Measurements from ENCODE around the gene PTPRM. TPM values are rescaled to one million over a fixed set of nuclear protein-coding genes. Genes with fewer than 3 reads are reported as not detected.

PTPRM gene
- total RNA-seq, 4 donors from 2014 or later, result 81.5 to 98.9 (median 86.8) TPM

DNA sequence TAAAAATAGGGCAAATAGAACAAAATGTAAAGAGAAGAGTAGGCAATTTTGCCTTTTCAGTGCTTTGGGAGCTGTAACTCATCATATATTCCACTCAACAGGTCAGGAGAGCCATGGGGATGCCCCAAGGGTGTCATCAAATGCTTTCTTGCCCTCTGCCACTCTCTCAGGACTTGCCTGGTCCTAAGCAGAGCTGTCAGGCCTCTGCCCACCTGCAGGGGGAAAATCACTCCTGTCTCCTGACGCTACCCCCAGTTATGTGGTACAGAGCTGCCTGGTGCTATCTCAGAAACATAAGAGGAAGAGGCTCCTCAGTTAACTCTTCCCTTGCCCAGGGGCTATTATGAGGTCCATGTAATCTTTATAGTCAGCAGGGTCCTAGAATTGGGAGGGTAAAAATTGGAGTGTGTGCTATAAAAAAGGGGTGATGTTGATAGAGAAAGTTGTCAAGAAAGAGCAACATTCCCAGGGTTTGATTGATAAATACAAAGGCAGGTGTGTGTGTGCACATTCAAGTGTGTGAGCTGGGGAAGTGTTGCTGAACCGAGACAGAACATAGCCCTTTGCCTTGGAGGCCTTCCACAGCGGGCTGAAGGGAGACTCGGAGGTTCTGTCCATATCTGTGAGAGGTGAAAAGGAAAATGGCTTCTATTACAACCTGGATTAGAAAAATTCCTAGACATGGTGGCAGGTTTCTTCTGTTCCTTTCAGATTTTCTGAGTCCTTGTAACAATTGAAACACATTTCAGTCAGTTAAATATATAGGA, 25.4 kb downstream of the PTPRM start:
- Histone ChIP-seq H3K4me3 (no peak overlapping the region), H3K27ac (no peak overlapping the region), H3K4me1 (peaks cover 4 to 39% (median 8%) of the 10 kb centered on the region in 3 donors), H3K27me3 (no peaks in the 10 kb centered on the region), H3K9me3 (no peaks in the 10 kb centered on the region), H3K36me3 (no peaks in the 10 kb centered on the region)
- no peak for ATAC-seq
- WGBS, 2 donors (ENCODE audit: low coverage in 1 of 2), result 95% methylated on average over 3 of the region's 4 CpGs; no CpG with 5 or more reads in 1 of the 2 donors
- TF ChIP-seq POLR2A (IDR thresholded peaks at IDR 0.05) (no peak), POLR2AphosphoS5 (IDR thresholded peaks at IDR 0.05) (no peak), EP300 (IDR thresholded peaks at IDR 0.05) (no peak)
- TF ChIP-seq, protein P1, sequence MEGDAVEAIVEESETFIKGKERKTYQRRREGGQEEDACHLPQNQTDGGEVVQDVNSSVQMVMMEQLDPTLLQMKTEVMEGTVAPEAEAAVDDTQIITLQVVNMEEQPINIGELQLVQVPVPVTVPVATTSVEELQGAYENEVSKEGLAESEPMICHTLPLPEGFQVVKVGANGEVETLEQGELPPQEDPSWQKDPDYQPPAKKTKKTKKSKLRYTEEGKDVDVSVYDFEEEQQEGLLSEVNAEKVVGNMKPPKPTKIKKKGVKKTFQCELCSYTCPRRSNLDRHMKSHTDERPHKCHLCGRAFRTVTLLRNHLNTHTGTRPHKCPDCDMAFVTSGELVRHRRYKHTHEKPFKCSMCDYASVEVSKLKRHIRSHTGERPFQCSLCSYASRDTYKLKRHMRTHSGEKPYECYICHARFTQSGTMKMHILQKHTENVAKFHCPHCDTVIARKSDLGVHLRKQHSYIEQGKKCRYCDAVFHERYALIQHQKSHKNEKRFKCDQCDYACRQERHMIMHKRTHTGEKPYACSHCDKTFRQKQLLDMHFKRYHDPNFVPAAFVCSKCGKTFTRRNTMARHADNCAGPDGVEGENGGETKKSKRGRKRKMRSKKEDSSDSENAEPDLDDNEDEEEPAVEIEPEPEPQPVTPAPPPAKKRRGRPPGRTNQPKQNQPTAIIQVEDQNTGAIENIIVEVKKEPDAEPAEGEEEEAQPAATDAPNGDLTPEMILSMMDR (IDR thresholded peaks at IDR 0.05), result no peak

DNA sequence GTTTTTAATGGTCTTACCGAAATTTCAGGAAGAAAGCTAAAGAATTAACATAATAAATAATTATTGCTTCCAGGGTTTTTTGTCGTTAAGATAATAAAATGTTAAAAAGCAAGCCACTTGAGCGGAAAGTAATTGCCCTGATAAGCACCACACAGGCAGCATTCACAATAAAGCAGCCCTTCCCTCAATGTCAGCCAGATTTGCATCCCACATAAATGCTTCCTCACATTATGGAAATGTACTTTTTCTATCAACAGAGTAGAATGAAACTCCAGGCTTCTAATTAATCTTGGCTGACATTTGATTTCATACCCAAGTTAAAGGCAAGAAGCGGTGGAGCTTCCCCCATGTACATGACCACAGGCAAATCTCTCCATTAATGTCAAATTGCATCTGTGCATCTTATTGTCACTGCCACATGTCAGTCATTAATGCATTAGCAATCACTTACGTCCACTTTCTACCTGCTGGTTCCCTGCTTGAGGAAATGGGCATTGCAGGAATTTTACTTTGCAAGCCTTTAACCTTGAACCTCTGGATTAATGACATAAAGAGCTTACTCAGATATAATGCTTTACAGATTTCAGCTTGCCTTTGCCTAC, 26.2 kb downstream of the PTPRM start:
- Histone ChIP-seq H3K4me1 (peaks cover 4 to 47% (median 8%) of the 10 kb centered on the region in 3 donors), H3K4me3 (no peak overlapping the region), H3K36me3 (no peaks in the 10 kb centered on the region), H3K27ac (no peak overlapping the region), H3K9me3 (no peaks in the 10 kb centered on the region), H3K27me3 (no peaks in the 10 kb centered on the region)
- 85 to 88% methylated on average over 4 to 5 of the region's 5 CpGs for WGBS, 2 donors (ENCODE audit: low coverage in 1 of 2)
- TF ChIP-seq EP300 (IDR thresholded peaks at IDR 0.05) (no peak), POLR2AphosphoS5 (IDR thresholded peaks at IDR 0.05) (no peak), POLR2A (IDR thresholded peaks at IDR 0.05) (no peak)
- TF ChIP-seq, protein P1 (IDR thresholded peaks at IDR 0.05), result no peak
- no peak for ATAC-seq

DNA sequence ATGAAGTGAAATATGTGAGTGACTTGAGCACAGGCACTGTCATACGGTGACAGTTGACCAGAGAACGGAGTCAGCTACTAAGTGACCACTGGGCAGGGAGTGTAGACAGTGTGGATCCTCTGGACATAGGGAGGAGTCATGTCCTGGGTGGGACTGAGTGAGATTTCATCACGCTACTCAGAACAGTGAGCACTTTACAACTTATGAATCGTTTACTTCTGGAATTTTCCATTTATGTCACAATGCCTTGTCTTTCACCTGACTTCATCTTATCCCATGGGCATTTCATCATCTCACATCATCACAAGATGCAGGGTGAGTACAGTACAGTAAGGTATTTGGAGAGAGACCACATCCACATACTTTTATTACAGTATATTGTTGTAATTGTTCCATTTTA, 29.0 kb downstream of the PTPRM start:
- H3K27me3 ChIP-seq, result no peaks in the 10 kb centered on the region
- peak; percentile 67 for ATAC-seq
- H3K27ac ChIP-seq, result no peak overlapping the region
- H3K4me1 ChIP-seq, result peaks cover 4 to 55% (median 6%) of the 10 kb centered on the region in 3 donors
- no peak overlapping the region for H3K4me3 ChIP-seq
- TF ChIP-seq POLR2A (IDR thresholded peaks at IDR 0.05) (no peak), EP300 (IDR thresholded peaks at IDR 0.05) (no peak), POLR2AphosphoS5 (IDR thresholded peaks at IDR 0.05) (no peak)
- TF ChIP-seq, protein P1 (IDR thresholded peaks at IDR 0.05), result no peak
- no peaks in the 10 kb centered on the region for H3K36me3 ChIP-seq
- WGBS, 2 donors (ENCODE audit: low coverage in 1 of 2), result 66 to 90% methylated on average over 4 of the region's 4 CpGs
- H3K9me3 ChIP-seq, result no peaks in the 10 kb centered on the region

DNA sequence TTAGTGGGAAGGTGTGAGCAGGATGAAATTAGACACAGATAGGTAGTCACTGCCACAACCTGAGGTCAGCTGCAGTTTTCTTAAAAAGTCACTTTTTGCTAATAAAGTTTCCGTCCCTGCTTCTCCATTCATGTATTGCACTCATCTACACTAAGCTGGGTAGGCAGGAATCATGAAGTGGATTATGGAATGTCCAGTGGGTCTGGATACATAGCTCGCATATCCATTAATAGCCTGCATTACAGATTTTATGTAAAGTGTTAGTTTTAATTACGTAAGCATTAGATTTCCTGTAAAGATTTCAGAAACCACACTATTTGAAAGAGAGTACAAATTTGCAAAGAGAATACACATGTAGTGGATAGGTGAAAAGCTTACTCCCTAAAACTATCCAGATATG, 30.4 kb downstream of the PTPRM start:
- H3K9me3 ChIP-seq, result no peaks in the 10 kb centered on the region
- H3K27ac ChIP-seq, result no peak overlapping the region
- ATAC-seq, result no peak
- H3K4me3 ChIP-seq, result no peak overlapping the region
- H3K27me3 ChIP-seq, result no peaks in the 10 kb centered on the region
- WGBS, 2 donors (ENCODE audit: low coverage in 1 of 2), result 86 to 90% methylated on average over 3 of the region's 3 CpGs
- H3K4me1 ChIP-seq, result peaks cover 3 to 52% (median 4%) of the 10 kb centered on the region in 3 donors
- no peaks in the 10 kb centered on the region for H3K36me3 ChIP-seq
- TF ChIP-seq EP300 (IDR thresholded peaks at IDR 0.05), result no peak
- TF ChIP-seq, protein P1 (IDR thresholded peaks at IDR 0.05), result no peak
- no peak for TF ChIP-seq POLR2AphosphoS5 (IDR thresholded peaks at IDR 0.05)
- TF ChIP-seq POLR2A (IDR thresholded peaks at IDR 0.05), result no peak

All from gastroesophageal sphincter (tissue), 4 donors.